ENCODE measurements around the gene IFNL3. TPM values are rescaled to one million over a fixed set of nuclear protein-coding genes. Genes with fewer than 3 reads are reported as not detected.

IFNL3 gene
- total and polyA plus RNA-seq, 9 donors, result not detected

- Histone ChIP-seq H3K36me3 (no peaks in the 10 kb centered on the region), H3K4me3 (no peak overlapping the region), H3K4me1 (ENCODE audit: insufficient read depth) (peaks cover 2% of the 10 kb centered on the region), H3K27ac (no peak overlapping the region), H3K9me3 (no peaks in the 10 kb centered on the region), H3K27me3 (no peaks in the 10 kb centered on the region)
- DNase-seq, result no peak
- WGBS, 3 donors, result 31 to 44% (median 43%) methylated on average over 39 of the region's 39 CpGs
- intact Hi-C loops (cut with DNase I), result no loop called here
- TF ChIP-seq EP300 (IDR thresholded peaks at IDR 0.05) (no peak), CTCF (IDR thresholded peaks at IDR 0.05) (no peak), POLR2A (IDR thresholded peaks at IDR 0.05) (no peak)
These were observed 20.6 kb upstream of the IFNL3 start for GRCh38 chr19:39265321-39265916.

- no peak for DNase-seq
- 2% methylated on average over 72 to 102 of the region's 102 CpGs for WGBS, 3 donors
- intact Hi-C loops (cut with DNase I), result no loop called here
- peaks cover 2% of the 10 kb centered on the region for H3K4me1 ChIP-seq (ENCODE audit: insufficient read depth)
- no peak overlapping the region for H3K4me3 ChIP-seq
- no peaks in the 10 kb centered on the region for H3K27me3 ChIP-seq
- no peak for TF ChIP-seq POLR2A (IDR thresholded peaks at IDR 0.05)
- no peak for TF ChIP-seq EP300 (IDR thresholded peaks at IDR 0.05)
- TF ChIP-seq CTCF (IDR thresholded peaks at IDR 0.05), result no peak
- no peak overlapping the region for H3K27ac ChIP-seq
- H3K9me3 ChIP-seq, result no peaks in the 10 kb centered on the region
- no peaks in the 10 kb centered on the region for H3K36me3 ChIP-seq
These were observed 19.8 kb upstream of the IFNL3 start for GRCh38 chr19:39264306-39265290.

- H3K9me3 ChIP-seq, result no peaks in the 10 kb centered on the region
- no peak for DNase-seq
- WGBS, 3 donors, result 10 to 14% (median 11%) methylated on average over 11 to 17 of the region's 17 CpGs
- no peak overlapping the region for H3K4me3 ChIP-seq
- intact Hi-C loops (cut with DNase I), result no loop called here
- TF ChIP-seq EP300 (IDR thresholded peaks at IDR 0.05), result no peak
- no peak for TF ChIP-seq POLR2A (IDR thresholded peaks at IDR 0.05)
- TF ChIP-seq CTCF (IDR thresholded peaks at IDR 0.05), result no peak
- no peaks in the 10 kb centered on the region for H3K27me3 ChIP-seq
- H3K36me3 ChIP-seq, result no peaks in the 10 kb centered on the region
- no peak overlapping the region for H3K27ac ChIP-seq
- H3K4me1 ChIP-seq (ENCODE audit: insufficient read depth), result peaks cover 2% of the 10 kb centered on the region
These were observed 19.1 kb upstream of the IFNL3 start for GRCh38 chr19:39263912-39264305.

DNA sequence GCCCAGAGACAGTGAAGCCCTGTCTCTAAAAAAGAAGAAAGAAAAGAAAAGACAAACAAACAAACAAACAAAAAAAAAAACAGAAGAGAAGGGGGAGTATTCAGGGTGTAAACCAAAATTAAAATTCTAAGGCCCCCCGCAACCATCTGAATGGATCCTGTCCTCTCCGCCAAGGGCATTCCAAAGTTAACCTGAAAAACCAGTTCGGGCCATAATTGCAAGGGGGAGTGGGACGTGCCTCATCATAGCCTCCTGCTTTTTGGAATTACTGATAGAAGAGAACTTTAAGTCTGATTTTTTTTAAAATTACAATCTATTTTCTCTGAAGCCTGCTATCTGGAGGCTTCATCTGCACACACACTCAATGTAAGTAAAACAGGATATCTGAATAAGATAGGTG is 17.7 kb upstream of the IFNL3 start:
- Histone ChIP-seq H3K36me3 (no peaks in the 10 kb centered on the region), H3K27ac (no peak overlapping the region), H3K9me3 (no peaks in the 10 kb centered on the region), H3K4me1 (ENCODE audit: insufficient read depth) (peaks cover 2% of the 10 kb centered on the region), H3K27me3 (no peaks in the 10 kb centered on the region), H3K4me3 (no peak overlapping the region)
- no peak for DNase-seq
- TF ChIP-seq CTCF (IDR thresholded peaks at IDR 0.05), result no peak
- TF ChIP-seq EP300 (IDR thresholded peaks at IDR 0.05), result no peak
- TF ChIP-seq POLR2A (IDR thresholded peaks at IDR 0.05), result no peak
- intact Hi-C loops (cut with DNase I), result no loop called here
- 80 to 91% (median 84%) methylated on average over 4 of the region's 4 CpGs for WGBS, 3 donors
